Transverse colon (tissue), 4 donors: ENCODE measurements around the gene SH3RF3.

ENCODE experiments used
- CTCF ChIP-seq, 5 experiments: fragments of 200-600 bp in 3 of 5; fragments of 450-650 bp in 2 of 5; sonication (generic) in 3 of 5; IDR thresholded peaks; 1 replicate in 2 of 5; 2 replicates in 3 of 5; pipeline ENCODE4 v1.5.1; 2016 to 2017; ENCODE audit warnings: antibody characterized with exemption in 5 of 5, inconsistent platforms in 3 of 5, mild to moderate bottlenecking in 2 of 5, moderate library complexity in 1 of 5
- POLR2AphosphoS5 ChIP-seq, 3 donors: sonication (generic); formaldehyde crosslinking; IDR thresholded peaks; one replicate each; pipeline ENCODE4 v1.6.1; 2016; ENCODE audit warnings: antibody characterized with exemption in 3 of 3

GRCh38 chr2:109173311-109174171 lies 44.5 kb downstream of the SH3RF3 start:
- TF ChIP-seq CTCF (IDR thresholded peaks at IDR 0.05): no peak
- peak; percentile 11 to 69 (median 63) for TF ChIP-seq POLR2AphosphoS5 (IDR thresholded peaks at IDR 0.05)
